Activated gamma-delta T cell treated with Interleukin-2 at 50 U/mL for 16 hours (primary cell): ENCODE measurements around the gene BBX.
A peak's percentile ranks its signal among the peaks of the same experiment; 100 is the strongest.
"Not testable (repeated sequence)": the region's sequence is repeated elsewhere in the genome, so short reads cannot be mapped to it uniquely, and the experiment has no call there.

Experiments
- DNase-seq: peaks from one replicate; pipeline ENCODE4 v3.0.0-alpha.2; 2020

The BBX gene

GRCh38 chr3:107816107-107816506 is 293.3 kb downstream of the BBX start:
- no peak for DNase-seq

- no peak for DNase-seq
These were observed 294.3 kb downstream of the BBX start for GRCh38 chr3:107817076-107817475.

- no peak for DNase-seq
These were observed 295.3 kb downstream of the BBX start for GRCh38 chr3:107818025-107818424.

- no peak for DNase-seq
These were observed 296.9 kb downstream of the BBX start for GRCh38 chr3:107819656-107820055.

- DNase-seq = no peak
These were observed 299.5 kb downstream of the BBX start for GRCh38 chr3:107822308-107822707.

- no peak for DNase-seq
These were observed 302.1 kb downstream of the BBX start for GRCh38 chr3:107824822-107825371.

- no peak for DNase-seq
These were observed 302.8 kb downstream of the BBX start for GRCh38 chr3:107825556-107825955.

GRCh38 chr3:107826727-107827126 is 304.0 kb downstream of the BBX start:
- no peak for DNase-seq

GRCh38 chr3:107829185-107829584 is 306.4 kb downstream of the BBX start:
- no peak for DNase-seq

- DNase-seq = no peak
These were observed 308.8 kb downstream of the BBX start for GRCh38 chr3:107831590-107831989.

GRCh38 chr3:107833043-107833442 is 310.3 kb downstream of the BBX start:
- DNase-seq = no peak

- DNase-seq = no peak
These were observed 311.1 kb downstream of the BBX start for GRCh38 chr3:107833722-107834416.

- DNase-seq = not testable (repeated sequence)
These were observed 312.2 kb downstream of the BBX start for GRCh38 chr3:107835001-107835400.

GRCh38 chr3:107837895-107838612 is 315.3 kb downstream of the BBX start:
- DNase-seq = no peak

GRCh38 chr3:107841831-107842230 is 319.1 kb downstream of the BBX start:
- no peak for DNase-seq

- no peak for DNase-seq
These were observed 320.2 kb downstream of the BBX start for GRCh38 chr3:107842940-107843339.

- DNase-seq = no peak
These were observed 322.9 kb downstream of the BBX start for GRCh38 chr3:107845380-107846278.

GRCh38 chr3:107846279-107846852 is 323.6 kb downstream of the BBX start:
- peak; percentile 8 for DNase-seq

GRCh38 chr3:107847791-107848190 is 325.0 kb downstream of the BBX start:
- no peak for DNase-seq

- no peak for DNase-seq
These were observed 325.7 kb downstream of the BBX start for GRCh38 chr3:107848351-107848915.

GRCh38 chr3:107850681-107851080 is 327.9 kb downstream of the BBX start:
- DNase-seq = no peak

- DNase-seq = no peak
These were observed 331.1 kb downstream of the BBX start for GRCh38 chr3:107853821-107854220.

- DNase-seq = no peak
These were observed 332.0 kb downstream of the BBX start for GRCh38 chr3:107854733-107855132.
